ACC112 (cell line): ENCODE data around the gene BBS9.

Experiments
- H2AFZ ChIP-seq: fragments of 200-600 bp; sonication (generic); one replicate; pipeline ENCODE4 v1.6.0; 2017; ENCODE audit warnings: antibody characterized with exemption, low read length; ENCODE audit not compliant: unreplicated experiment
- H3K27ac ChIP-seq: fragments of 200-600 bp; sonication (generic); 2 replicates; pipeline ENCODE4 v1.5.1; 2014; ENCODE audit warnings: low read depth, mild to moderate bottlenecking, antibody characterized with exemption, low read length, moderate library complexity
- H3K27me3 ChIP-seq: fragments of 200-600 bp; sonication (generic); 2 replicates; pipeline ENCODE4 v1.6.1; 2014; ENCODE audit warnings: mild to moderate bottlenecking, antibody characterized with exemption, low read length, moderate library complexity, mixed read lengths; ENCODE audit not compliant: insufficient read depth
- H3K36me3 ChIP-seq: fragments of 200-600 bp; sonication (generic); 2 replicates; pipeline ENCODE4 v1.6.1; 2016; ENCODE audit warnings: mild to moderate bottlenecking, antibody characterized with exemption, low read length, moderate library complexity, mixed read lengths; ENCODE audit not compliant: insufficient read depth
- H3K4me1 ChIP-seq: fragments of 200-600 bp; sonication (generic); one replicate; pipeline ENCODE4 v1.6.1; 2016; ENCODE audit warnings: low read length, mixed read lengths; ENCODE audit not compliant: insufficient read depth, unreplicated experiment, control insufficient read depth
- H3K4me3 ChIP-seq: fragments of 200-600 bp; sonication (generic); 2 replicates; pipeline ENCODE4 v1.5.1; 2014; ENCODE audit warnings: mild to moderate bottlenecking, low read depth, low read length
- H3K79me2 ChIP-seq: fragments of 200-600 bp; sonication (generic); one replicate; pipeline ENCODE4 v1.6.0; 2016; ENCODE audit warnings: low read length; ENCODE audit not compliant: control insufficient read depth, unreplicated experiment, insufficient read depth

The BBS9 gene

DNA sequence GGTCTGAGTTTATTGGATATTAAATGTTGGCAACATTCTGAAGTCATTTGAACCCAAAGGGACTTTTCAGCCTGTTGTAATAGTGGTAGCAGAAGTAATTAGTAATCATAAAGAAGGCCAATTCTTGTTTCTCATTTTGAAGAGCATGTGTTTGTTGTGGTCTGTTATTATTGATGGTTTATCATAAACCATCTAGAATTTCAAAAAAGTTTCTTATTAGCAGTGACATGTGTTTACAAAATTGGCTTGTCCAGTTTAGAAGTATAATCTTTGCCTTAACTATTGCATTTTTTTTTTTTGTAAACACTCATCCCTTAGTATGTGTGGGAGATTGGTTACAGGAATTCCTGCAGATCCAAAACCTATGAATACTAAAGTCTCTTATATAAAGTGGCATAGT, 177.8 kb downstream of the BBS9 start:
- no peak overlapping the region for H2AFZ ChIP-seq

DNA sequence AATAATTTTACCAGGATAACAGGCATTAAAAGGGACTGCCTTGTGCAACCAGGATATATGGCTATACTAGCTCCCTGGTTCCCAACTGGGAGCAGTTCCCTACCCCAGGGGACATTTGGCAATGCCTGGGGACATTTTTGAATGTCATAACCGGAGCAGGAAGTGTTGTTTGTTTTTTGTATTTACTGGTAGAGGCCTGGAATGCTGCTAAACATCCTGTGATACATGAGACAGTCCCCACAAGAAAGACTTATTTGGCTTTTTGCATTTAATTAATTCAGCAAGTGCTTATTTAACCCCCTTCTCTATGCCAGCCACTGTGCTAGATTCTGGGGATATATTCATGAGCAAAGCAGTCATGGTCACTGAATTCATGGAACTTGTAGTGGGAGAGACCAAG, 181.2 kb downstream of the BBS9 start:
- Histone ChIP-seq H3K27me3 (no peaks in the 10 kb centered on the region), H2AFZ (no peak overlapping the region), H3K36me3 (no peaks in the 10 kb centered on the region), H3K79me2 (no peaks in the 10 kb centered on the region), H3K4me3 (no peak overlapping the region), H3K4me1 (no peaks in the 10 kb centered on the region), H3K27ac (no peak overlapping the region)

More for the DNA sequence above, 177.8 kb downstream of the BBS9 start:
- Histone ChIP-seq H3K4me1 (no peaks in the 10 kb centered on the region), H3K79me2 (no peaks in the 10 kb centered on the region), H3K4me3 (no peak overlapping the region), H3K27me3 (no peaks in the 10 kb centered on the region), H3K36me3 (no peaks in the 10 kb centered on the region), H3K27ac (no peak overlapping the region)

DNA sequence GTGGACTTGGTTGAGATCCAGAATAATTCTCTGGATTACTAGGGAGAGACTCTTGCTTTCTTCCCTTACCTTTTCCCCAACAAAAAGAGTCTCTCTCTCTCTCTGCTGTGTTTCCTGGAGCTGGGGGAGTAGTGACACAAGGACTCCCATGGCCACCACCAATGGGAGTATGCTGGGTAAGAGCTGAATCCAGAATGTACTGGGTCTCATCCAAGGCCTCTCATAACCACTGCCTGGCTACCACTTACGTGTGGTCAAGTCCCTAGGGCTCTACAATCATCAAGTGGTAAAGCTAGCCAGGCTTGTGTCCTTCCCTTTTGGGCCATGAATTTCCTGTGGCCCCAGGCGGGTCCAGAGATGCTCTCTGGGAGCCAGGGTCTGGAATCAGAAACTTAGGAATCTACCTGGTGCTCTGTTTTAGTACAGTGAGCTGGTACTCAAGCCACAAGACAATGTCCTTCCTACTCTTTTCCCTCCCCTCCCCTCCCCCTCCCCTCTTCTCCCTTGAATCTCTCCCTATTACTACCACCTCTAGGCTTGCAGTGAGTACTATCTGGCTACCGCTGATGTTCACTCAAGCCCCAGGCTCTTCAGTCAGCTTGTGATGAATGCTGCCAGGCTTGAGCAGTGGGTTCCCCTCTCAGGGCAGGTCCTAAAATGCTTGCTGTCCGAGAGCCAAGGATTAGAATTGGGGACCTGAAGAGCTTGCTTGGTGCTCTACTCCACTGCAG, 196.6 kb downstream of the BBS9 start:
- H2AFZ ChIP-seq, result no peak overlapping the region
- no peaks in the 10 kb centered on the region for H3K79me2 ChIP-seq
- no peak overlapping the region for H3K4me3 ChIP-seq
- H3K4me1 ChIP-seq, result no peaks in the 10 kb centered on the region
- no peak overlapping the region for H3K27ac ChIP-seq
- no peaks in the 10 kb centered on the region for H3K27me3 ChIP-seq
- no peaks in the 10 kb centered on the region for H3K36me3 ChIP-seq

DNA sequence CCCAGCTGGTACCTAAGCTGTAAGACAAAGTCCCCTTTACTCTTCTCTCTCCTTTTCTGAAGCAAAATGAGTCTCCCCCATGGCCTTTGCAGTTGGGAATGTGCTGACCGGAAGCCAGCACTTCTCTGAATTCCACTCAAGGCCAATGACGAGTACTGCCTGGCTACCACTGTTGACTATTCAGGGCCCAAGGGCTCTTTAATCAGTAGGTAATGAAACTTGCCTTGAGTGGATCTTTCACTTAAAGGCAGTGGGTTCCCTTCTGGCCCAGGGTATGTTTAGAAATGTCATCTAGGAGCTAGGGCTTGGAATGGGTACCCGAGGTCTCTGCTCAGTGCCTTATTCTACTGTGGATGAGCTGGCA, 197.1 kb downstream of the BBS9 start:
- no peaks in the 10 kb centered on the region for H3K4me1 ChIP-seq
- H3K79me2 ChIP-seq, result no peaks in the 10 kb centered on the region
- H3K4me3 ChIP-seq, result no peak overlapping the region
- H3K27ac ChIP-seq, result no peak overlapping the region
- H3K36me3 ChIP-seq, result no peaks in the 10 kb centered on the region
- no peak overlapping the region for H2AFZ ChIP-seq
- H3K27me3 ChIP-seq, result no peaks in the 10 kb centered on the region

DNA sequence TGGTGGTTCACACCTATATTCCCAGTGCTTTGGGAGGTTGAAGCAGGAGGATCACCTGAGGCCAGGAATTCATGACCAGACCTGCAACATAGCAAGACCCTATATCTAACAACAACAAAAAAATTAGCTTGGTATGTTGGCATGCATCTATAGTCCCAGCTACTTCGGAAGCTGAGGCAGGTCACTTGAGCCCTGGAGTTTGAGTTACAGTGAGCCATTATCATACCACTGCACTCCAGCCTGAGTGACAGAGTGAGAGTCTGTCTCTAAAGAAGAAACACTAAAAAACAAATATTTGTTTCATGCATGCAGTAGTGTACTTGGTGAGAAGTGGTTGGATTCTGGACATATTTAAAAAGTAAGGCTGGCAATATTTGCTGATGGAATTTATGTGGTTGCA, 198.1 kb downstream of the BBS9 start:
- Histone ChIP-seq H3K4me3 (no peak overlapping the region), H3K79me2 (no peaks in the 10 kb centered on the region), H2AFZ (no peak overlapping the region)

DNA sequence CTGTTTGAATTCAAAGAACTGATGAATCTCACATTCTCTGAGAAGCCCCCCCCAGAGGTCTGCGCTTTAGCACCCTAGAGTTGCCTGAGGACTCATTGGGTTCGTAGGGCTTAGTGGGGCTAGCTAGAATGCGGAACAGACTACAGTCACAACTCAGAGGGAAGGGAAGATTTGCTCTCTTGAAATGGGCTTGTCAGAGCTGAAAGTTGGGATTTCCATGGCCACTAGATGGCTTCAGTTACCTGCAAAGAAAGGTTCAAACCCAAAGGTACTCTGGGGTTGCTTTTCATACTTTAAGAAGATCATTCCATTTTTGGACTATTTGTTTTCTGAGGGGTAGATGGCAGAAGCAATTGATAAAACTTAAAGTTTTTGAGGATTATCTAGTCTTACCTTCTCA, 205.0 kb downstream of the BBS9 start:
- no peak overlapping the region for H3K4me3 ChIP-seq
- H3K27ac ChIP-seq, result no peak overlapping the region
- H3K4me1 ChIP-seq, result peaks cover 7% of the 10 kb centered on the region
- H2AFZ ChIP-seq, result no peak overlapping the region
- no peaks in the 10 kb centered on the region for H3K36me3 ChIP-seq
- H3K27me3 ChIP-seq, result no peaks in the 10 kb centered on the region
- no peaks in the 10 kb centered on the region for H3K79me2 ChIP-seq

More for the DNA sequence above, 198.1 kb downstream of the BBS9 start:
- Histone ChIP-seq H3K36me3 (no peaks in the 10 kb centered on the region), H3K4me1 (no peaks in the 10 kb centered on the region), H3K27ac (no peak overlapping the region), H3K27me3 (no peaks in the 10 kb centered on the region)

DNA sequence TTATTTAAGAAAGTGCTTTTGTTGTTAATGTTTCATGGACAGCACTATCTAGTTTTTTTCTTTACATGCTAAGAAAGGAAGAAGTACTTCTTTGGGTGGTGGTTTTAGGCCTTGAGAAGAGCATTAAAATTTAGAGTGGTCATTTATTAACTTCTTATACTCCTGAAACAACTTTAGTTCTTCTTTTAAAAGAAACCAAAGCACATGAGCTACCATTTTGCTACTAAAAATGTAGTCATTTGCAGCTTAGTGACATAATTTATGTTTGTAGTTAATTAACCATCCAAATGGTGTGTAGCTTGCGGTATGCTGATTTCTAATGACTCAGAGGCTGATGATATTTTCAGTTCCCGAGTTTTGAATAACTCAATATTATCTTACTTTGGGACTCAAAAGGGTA, 207.5 kb downstream of the BBS9 start:
- H3K4me3 ChIP-seq, result no peak overlapping the region
- H3K27ac ChIP-seq, result no peak overlapping the region
- no peaks in the 10 kb centered on the region for H3K27me3 ChIP-seq
- H3K36me3 ChIP-seq, result no peaks in the 10 kb centered on the region
- H2AFZ ChIP-seq, result no peak overlapping the region
- H3K79me2 ChIP-seq, result no peaks in the 10 kb centered on the region
- H3K4me1 ChIP-seq, result peaks cover 9% of the 10 kb centered on the region

DNA sequence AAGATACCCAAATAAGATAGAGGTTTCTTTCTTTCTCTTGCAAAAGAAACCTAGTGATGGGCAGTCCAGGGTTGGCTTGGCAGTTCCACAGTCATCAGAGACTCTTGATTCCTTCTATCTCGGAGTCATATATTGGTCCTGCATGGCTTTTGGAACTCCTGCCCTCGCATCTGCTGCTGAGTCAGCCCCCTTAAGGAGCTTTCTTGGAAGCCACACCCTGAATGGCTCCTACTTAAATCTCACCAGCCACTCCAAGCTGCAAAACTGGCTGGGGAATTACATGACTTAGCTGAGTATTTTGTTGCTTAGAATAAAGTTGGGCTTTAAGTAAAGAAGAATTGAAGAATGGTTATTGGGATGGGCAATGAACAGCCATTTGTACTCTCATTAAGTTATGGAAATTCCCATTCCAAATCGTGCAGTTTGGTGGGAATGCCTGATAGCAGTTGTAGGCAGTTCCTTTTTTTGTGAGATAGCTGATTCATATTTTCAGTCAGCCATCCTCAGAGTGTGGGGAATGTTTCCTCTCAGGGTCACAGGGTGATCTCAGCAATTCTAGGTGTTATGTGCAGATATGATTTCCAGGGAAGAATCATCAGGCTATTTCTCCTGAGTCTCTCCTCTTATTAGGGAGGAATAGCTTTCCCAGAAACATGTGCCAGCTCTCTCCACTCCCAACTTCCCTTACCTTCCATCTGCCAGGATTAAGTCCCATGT, 209.9 kb downstream of the BBS9 start:
- peaks cover 9% of the 10 kb centered on the region for H3K4me1 ChIP-seq

DNA sequence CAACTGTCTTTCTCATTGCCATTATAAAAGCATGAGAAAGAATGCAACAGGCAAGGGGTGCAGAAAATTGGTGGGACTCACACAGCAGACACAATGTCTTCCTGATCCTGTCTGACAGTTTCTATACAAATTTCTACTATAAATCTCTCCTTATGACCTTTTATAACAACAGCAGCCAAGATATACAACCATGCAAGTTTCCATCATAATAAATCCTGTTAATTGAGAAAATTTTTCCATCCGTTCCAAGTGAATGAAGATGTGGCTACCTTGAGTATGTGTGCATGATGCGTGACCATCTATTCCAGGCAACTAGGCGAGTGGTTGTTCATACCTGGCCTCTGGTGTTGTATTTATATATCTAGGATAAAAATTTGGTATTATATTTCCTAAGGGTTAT, 216.7 kb downstream of the BBS9 start:
- Histone ChIP-seq H3K4me3 (no peak overlapping the region), H3K27me3 (no peaks in the 10 kb centered on the region), H3K4me1 (no peaks in the 10 kb centered on the region), H3K36me3 (no peaks in the 10 kb centered on the region; the same call in 1 of the 2 replicates), H2AFZ (no peak overlapping the region), H3K27ac (no peak overlapping the region), H3K79me2 (no peaks in the 10 kb centered on the region)

More for the DNA sequence above, 209.9 kb downstream of the BBS9 start:
- H3K79me2 ChIP-seq, result no peaks in the 10 kb centered on the region
- H2AFZ ChIP-seq, result peak overlapping the region; percentile 59
- H3K27ac ChIP-seq, result no peak overlapping the region
- H3K27me3 ChIP-seq, result no peaks in the 10 kb centered on the region
- H3K4me3 ChIP-seq, result no peak overlapping the region
- no peaks in the 10 kb centered on the region for H3K36me3 ChIP-seq

DNA sequence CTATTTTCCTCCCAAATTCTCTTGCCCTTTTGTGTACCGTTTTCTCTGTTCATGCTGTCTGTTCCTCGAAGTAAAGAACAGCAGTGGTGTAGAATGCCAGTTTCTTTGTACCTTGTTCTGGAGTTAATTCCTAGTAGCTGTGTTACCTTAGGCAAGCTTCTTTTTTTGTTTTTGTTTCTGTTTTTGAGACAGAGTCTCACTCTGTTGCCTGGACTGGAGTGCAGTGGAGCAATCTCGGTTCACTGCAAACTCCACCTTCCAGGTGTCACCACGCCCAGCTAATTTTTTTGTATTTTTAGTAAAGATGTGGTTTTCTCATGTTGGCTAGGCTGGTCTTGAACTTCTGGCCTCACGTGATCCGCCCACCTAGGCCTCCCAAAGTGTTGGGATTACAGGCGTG, 221.2 kb downstream of the BBS9 start:
- Histone ChIP-seq H3K4me3 (no peak overlapping the region), H3K27ac (no peak overlapping the region), H3K79me2 (no peaks in the 10 kb centered on the region), H2AFZ (no peak overlapping the region), H3K27me3 (no peaks in the 10 kb centered on the region), H3K36me3 (no peaks in the 10 kb centered on the region; the same call in 1 of the 2 replicates), H3K4me1 (no peaks in the 10 kb centered on the region)

DNA sequence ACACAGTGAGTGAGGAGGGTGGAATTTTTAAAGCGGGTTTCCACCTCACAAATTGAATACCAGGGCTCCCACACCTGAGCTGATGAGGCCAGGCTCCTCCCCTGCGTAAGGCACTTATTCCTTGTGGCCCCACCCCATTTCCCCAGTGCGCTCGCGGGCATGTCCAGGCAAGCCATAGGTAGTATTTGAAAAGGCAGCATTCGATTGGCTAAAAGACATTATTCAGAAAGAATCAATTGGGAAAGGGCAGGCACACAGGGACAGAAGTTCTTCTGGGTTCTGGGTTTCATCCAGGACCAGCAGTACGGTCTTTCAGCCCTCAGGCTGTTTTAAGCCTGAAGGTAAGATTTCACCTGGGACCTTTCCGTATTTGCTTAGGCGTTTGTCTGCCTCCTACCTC, 222.3 kb downstream of the BBS9 start:
- no peaks in the 10 kb centered on the region for H3K79me2 ChIP-seq
- H3K36me3 ChIP-seq, result no peaks in the 10 kb centered on the region; the same call in 1 of the 2 replicates
- H2AFZ ChIP-seq, result no peak overlapping the region
- H3K27ac ChIP-seq, result no peak overlapping the region
- no peak overlapping the region for H3K4me3 ChIP-seq
- no peaks in the 10 kb centered on the region for H3K4me1 ChIP-seq
- H3K27me3 ChIP-seq, result no peaks in the 10 kb centered on the region
